ENCODE data around the gene KLHL21.

The KLHL21 gene

DNA sequence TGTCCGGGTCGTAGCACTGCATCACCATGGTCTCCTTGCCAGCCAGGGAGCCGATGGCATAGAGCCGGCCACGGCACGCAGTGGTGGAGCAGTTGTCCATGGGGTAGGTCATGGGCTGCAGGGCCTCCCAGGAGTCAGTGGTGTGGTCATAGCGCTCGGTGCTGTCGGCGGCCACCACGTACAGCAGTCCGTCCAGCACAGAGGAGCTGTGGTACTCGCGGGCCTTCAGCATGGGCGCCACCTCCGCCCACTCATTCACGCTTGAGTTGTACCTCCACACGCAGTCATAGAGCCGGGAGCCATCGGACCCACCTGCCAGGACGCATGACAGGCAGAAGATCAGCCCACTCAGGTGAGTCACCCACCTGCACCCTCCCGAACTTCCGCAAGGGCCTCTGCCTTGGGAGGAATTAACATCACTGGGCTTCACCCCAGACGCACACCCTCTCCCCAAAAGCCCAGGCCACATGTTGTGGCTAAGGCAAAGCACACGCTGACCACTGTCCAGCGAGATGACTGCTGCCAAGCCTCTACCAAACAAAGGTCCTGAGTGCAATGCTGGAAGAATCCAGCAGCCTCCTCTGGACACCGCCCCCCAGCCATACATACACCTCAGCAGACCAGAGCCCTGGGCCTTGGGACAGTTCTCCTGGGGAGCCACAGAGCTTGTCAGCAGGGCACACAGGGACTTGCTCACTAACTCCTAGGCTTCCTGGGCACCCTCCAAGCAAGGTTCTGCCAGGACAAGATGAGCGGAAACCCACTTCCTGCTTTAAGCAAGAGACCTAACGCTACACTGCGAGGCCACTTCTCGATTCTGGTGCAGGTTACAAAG, 3.3 kb downstream of the KLHL21 start:
- DNase-seq: no peak

DNA sequence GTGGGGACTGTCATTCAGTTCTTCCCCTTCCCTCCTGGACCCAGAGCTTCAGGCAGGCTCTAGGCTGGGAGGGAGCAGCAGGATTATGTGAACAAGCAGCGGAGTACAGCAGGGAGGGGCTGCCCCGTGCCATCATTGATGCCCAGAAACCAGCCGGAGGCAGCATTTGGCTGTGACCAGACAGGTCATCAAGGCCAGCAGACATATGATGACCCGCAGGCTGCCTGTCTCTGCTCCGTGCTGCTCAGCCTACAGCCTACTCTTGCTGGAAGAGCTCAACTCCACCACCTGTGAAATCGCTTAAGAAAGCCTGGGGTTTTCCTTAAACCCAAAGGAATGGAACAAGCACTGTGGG, 4.9 kb downstream of the KLHL21 start:
- DNase-seq: no peak

DNA sequence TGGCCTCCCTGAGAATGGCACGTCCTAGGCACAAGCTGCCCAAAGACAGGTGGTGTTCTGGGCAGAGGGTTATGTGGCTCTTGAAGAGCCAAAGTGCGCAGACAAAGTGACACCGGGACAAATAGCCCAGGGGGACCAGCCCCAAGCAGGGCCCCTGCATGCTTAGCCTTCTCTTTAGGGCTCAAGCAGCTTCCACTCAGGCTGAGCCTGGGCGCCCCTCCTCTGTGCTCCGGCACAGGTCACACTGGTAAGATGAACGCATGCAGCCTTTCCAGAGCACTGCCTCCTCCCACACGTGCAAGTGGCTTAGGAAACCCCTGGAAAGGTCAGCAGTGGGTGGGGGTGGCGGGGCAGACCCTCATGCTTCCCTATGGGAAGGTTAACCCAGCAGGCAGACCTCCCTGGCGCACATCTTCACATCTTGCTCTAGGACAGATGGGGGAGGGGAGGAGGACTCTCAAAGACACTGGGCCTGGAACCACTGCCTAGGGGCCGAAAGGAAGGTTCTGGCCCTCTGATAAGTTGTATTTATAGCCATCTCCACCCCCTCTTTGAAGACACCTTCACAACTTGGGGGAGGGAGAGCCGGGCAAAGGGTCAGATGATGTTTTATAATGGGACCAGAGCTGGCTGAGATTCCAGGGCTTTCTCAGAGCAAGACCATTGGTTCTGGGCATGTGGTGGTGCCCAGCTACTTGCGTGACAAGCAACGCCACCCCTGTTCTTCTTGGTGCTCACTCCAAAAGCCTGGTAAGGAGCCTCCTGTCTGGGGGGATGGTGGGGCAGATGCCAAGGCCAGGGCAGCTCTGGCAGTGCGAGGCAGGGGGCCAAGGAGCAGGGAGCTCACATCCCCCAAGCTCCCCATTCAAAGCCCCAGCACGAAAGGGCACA, 5.5 kb downstream of the KLHL21 start:
- no peak for DNase-seq

DNA sequence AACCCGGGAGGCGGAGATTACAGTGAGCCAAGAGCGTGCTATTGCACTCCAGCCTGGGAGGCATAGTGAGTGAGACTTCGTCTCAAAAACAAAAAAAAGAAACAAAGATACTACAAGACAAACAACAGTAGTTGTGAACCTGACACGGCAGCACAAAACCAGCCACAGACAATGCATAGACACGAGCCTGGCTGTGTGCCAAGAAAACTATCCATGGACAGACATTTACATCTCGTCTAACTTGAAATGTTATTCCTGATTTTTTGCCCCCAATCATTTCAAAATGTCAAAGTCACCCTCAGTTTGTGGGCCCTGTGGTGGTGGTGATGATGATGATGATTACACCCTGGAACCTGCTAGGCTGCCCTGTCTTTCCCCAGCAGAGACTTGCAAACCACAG, 6.3 kb downstream of the KLHL21 start:
- DNase-seq: no peak

DNA sequence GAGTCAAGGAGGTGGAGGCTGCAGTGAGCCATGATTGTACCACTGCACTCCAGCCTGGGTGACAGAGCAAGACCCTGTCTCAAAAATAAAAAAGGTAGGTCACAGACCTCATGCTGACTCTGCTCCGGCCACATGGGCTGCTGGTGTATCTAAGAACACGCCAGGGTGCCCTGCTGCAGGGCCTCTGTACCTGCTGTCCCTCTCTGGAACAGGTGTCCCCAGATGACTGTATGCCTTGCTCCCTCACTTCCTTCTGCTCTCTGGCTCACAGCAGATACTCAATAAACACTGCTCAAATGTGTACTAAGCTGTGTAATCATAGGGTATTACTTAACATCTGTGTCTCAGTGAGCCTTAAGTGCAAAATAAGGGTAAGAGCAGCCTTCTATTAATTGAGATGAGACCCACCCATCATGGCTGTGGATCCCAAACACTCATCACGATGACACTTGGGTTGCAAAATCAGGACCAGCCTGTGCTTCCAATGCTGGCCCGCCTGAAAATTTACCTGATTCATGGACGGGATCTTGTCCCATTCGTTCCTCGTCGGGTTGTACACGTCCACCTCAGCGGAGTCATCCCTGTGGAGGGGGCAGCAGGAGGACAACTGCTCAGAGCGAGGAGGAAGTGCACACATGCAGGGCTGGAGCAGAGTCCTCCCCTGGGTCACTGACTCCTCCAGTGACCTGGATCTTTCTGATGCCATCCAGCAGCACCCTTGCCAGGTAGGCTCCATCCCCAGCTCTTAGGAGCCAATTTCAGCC, 7.5 kb downstream of the KLHL21 start:
- DNase-seq: no peak

DNA sequence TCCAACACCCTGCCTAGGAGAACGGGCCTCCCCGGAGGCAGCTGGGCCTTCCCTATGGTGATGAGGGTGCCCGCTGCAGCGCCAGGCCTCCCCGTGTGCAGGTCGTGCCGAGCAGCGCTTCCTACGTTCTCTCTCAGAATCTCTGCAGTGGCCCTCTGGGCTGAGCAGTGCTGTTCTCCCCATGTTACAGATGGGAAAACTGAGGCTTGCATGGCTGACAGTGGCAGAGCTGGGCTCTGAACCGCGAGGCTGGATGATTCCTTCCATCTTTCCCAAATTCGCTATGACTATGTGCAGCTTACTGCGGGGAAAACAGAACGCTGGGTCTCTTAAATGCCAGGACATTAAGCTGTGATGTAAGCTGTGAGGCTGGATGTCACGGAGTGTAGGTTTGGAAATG, 8.9 kb downstream of the KLHL21 start:
- DNase-seq: no peak

DNA sequence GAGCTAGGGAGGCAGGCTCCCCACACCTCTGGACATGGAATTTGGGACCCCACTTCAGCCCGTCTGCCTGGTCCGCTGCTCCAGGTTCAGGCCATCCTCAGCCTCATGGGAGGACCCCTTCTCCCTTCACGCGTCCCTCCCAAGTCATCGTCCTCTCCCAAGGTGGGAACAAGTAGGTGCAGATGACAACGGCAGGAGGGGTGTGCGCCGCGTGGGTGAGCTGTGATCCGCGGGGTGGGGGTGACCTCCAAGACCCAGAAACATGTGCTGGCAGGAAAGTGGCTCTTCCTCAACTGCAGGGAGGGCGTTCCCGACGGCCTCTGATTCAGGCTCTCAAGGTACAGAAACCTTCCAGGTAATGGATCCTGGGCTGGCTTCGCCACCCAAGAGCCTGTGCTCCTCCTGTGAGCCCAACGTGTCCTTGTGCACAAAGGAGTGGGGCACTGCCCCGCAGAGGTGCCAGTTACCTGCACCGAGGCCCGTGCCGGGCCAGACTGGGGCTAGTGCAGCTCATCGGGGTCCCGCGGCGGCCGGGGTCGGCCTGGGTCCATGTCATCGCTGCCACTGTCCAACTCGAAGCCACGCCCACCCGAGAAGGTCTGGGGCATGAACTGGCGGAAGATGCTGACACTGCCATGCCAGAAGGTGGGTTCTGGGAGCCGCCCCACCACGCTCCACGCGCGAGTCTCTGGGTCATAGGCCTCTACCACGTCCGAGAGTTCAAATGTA, 9.6 kb downstream of the KLHL21 start:
- DNase-seq: no peak

DNA sequence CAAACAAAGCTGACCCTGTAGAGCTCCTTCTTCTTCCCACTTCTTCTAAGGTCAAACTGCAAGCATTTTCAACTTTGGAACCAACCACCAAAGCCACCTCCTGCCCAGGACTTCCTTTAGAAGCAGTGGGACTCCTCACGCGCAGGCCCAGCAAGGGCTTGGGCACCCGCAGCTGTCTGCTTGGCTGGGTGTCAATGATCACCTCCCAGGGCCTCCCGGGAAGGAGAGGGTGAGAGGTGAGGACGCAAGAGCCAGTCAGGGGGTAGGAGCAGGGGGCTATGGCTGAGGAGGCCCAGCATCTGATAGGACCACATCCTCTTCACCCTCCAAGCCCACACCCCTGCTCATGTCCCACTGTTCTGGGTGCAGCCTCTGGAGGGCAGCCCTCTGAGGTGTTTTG, 10.2 kb downstream of the KLHL21 start:
- DNase-seq: no peak

DNA sequence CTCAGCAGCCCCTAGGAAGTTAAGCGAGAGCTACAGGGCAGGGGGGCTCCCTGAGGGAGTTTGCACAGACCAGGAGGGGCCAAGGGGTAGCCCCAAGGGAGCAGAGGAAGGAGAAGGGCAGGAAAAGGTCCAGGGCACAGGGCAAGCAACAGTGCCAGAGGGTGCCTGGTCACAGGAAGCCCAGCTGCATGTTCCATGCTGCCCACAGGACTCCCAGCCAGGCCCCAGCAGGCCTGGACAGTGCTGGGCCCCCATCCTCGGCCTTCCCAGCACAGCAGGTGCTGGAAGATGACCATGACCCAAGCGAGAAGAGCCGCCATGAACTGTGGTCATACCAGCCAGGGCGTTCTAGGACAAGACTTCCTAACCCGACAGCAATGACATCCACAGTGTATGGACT, 11.0 kb downstream of the KLHL21 start:
- no peak for DNase-seq

DNA sequence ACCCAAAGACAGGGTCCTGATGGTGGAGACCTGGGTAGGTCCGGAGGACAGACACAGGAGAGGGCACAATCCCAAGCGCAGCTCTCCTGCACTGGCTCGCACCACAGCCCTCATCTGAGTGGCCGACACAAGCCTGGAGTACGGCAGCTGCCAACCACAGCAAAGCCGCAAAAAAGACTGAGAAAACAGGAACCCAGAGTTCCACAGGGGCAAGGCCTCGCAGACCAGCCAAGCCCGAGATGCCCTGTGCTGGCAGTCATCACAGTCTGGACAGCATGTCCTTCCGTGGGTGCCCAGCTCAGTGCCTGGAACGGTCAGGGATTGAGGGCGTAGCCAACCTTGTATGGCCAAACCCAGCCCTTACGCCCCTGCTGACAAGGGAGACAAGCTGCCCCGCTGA, 11.4 kb downstream of the KLHL21 start:
- DNase-seq: no peak

DNA sequence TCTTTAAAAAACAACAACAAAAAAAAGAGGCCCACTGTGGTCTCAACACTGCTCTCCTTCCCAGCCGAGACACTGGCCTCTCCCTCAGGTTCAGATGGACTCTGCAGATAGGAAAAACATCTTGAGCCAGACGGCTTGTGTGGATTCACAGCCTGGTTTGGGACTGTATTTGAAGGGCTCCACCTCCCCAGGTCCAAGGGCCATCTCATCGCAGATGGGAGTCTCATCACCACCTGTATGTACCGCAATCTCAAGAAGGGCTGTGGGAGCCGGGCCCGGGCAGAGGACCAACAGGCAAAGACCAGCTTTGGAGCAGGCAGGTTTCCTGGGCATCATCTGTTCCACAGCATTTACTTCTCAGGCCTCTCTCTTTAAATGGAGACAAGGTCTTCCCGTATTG, 12.6 kb downstream of the KLHL21 start:
- DNase-seq: no peak

DNA sequence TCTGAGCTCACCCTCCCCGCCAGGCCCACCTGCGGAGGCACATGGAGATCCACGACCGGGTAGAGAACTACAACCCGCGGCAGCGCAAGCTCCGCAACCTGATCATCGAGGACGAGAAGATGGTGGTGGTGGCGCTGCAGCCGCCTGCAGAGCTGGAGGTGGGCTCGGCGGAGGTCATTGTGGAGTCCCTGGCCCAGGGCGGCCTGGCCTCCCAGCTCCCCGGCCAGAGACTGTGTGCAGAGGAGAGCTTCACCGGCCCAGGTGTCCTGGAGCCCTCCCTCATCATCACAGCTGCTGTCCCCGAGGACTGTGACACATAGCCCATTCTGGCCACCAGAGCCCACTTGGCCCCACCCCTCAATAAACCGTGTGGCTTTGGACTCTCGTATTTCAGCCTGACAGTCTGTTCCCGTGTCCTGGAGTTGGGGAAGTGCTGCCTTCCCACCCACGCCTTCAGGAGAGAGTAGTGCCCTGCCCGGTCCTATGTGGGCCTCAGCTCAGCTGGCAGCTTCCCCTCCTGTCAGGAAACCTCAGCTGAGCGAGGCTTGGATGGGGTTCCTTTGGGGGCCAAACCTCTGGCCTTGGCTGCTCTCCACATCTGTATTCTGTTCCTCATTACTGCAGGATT, 13.7 kb downstream of the KLHL21 start:
- no peak for DNase-seq

DNA sequence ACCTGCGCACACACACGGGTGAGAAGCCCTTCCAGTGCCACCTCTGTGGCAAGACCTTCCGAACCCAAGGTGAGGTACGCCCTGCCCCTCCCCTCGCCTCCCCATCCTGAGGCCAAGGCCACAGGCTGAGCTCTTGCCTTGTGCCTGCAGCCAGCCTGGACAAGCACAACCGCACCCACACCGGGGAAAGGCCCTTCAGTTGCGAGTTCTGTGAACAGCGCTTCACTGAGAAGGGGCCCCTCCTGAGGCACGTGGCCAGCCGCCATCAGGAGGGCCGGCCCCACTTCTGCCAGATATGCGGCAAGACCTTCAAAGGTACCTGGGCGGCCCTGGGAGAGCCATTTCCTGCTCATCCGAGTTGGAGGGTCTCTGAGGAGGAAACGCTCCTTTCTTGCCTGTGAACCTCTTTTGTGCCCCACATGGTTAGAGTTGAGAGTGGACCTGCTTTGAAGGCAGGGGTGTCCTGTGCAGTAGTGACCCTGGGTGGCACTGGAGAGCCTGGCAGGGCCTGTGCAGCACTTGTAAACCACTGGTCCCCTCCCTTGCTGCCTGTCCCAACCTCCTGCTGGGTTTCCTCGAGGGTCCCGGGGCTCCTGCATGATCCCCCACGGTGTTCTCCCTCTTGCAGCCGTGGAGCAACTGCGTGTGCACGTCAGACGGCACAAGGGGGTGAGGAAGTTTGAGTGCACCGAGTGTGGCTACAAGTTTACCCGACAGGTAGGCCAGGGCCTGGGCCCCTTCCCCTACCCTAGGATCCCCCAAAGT, 14.4 kb downstream of the KLHL21 start:
- no peak for DNase-seq

DNA sequence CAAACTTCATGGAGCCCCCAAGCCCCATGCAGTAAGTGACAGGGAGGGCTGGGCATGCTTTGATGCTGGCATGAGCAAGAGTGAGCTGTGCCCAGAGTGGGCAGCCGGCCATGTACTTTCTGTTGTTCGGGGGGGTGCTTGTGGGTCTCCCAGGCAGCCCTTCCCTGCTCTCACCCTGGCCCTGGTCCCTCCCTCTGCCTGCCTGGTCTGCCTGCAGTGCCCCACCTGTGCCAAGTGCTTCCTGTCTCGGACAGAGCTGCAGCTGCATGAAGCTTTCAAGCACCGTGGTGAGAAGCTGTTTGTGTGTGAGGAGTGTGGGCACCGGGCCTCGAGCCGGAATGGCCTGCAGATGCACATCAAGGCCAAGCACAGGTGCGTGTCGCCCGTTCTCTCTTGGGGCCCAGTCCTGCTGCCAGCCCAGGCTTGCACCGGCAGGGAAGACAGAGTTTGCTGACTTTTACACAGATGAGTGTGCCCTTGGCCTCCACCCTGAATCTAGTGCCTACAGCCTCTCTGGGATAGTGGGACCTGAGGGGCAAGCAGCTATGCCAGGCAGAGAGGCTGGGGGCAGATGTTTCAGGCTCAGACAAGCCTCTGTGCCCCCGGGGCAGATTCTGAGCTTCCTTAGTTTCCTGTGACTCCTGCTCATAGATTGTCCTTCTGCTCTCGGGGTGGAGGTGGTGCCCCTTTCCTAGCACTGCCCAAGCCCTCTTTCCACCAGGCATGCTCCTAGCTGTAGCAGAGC, 15.2 kb downstream of the KLHL21 start:
- DNase-seq: peak; percentile 72

DNA sequence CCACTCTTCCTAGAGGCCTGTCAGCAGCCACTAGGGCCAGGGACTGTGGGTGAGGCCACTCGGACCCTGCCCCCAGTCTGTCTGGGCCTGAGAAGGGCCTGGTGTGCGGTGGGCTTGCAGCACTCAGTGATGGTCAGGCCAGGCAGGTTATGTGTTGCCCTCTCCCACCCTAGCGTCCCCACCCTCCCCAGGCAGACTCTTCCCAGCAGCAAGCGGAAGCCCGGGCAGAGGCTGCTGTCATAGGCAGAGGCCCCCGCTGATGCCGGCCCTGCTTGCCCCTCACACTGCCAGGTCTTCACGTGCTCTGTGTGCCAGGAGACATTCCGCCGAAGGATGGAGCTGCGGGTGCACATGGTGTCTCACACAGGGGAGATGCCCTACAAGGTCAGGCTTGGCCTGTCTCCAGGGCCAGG, 16.3 kb downstream of the KLHL21 start:
- DNase-seq: no peak

DNA sequence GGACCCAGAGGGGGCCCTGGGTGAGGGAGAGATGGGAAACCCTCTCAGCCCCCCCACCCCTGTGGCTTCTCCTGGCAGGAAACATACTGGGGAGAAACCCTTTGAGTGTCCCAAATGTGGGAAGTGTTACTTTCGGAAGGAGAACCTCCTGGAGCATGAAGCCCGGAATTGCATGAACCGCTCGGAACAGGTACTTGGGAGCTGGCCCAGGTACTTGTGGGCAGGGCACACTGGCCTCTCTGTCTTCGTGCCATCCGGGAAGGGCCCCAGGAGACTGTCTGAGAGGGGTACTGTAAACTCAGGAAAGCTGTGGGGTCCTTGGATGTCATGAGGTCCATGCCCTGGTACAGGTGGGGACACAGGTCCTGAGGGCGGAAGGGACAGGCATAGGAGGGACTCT, 16.8 kb downstream of the KLHL21 start:
- DNase-seq: no peak

DNA sequence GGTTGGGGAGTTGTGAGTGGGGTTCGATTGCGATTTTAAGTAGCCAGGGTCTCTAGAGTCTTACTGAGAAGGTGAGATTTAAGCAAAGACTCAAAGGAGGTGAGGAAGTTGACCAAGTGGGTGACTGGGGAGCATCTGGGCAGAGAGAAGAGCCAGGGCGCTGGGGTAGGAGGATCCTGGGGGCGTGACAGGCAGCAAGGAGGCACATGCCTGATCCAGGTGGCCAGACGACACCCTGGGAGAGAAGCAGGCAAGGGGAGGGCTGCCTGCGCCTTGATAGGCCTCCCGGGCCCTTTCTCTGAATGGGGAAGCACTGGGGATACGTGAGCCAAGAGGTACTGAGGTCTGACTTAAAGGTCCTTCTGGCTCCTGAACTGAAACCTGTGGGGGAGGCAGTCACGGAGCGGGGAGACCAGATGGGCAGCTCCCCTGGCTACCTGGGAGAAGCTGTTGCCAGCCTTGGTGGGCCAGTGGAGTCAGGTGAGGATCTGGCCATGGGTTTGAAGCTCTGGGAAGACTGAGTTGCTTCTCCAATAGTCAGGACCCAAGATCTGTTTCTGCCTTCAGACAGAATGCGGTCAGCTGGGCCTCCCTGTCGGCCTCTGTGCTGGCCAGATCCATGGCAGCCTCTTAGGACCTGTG, 17.5 kb downstream of the KLHL21 start:
- no peak for DNase-seq

DNA sequence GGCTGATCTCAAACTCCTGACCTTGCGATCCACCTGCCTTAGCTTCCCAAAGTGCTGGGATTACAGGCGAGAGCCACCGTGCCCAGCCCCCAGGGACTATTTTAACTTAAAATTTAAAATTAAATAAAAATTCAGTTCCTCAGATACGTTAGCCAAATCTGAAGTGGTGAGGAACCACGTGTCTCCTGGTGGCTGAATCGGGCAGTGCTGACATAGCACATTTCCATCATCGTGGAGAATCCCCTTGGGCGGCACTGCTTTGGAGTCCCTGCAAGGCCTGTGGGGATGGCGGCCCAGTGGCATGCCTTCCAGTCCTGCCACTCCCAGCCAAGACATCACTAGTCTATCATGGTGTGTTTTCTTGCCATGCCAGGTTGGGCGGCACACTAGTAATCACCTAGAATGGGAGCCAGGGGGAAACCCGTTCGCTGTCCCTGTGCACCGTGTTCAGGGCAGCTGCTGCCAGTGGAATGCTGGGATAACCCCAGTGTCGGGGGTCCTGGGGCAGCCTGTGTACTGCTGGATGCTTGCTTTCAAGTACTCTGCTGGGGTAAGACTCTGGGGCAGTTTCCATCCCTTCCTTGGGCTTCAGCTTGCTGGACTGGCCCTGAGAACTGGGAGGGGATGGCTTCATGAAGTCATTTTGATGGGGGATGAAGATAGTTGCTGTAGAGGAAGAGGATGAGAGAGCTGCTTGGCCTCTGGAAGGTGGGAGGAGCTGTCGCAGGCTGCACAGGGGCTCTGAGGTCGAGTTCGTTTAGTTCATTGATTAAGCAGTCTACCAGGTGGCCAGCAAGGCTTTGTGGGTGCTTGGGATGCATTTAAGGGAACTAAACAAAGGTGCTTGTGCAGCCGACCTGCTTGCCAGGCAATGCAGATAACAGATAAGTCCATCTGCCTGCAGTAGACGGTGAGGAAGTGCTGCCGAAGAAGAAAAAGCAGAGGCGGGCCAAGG, 18.3 kb downstream of the KLHL21 start:
- no peak for DNase-seq

DNA sequence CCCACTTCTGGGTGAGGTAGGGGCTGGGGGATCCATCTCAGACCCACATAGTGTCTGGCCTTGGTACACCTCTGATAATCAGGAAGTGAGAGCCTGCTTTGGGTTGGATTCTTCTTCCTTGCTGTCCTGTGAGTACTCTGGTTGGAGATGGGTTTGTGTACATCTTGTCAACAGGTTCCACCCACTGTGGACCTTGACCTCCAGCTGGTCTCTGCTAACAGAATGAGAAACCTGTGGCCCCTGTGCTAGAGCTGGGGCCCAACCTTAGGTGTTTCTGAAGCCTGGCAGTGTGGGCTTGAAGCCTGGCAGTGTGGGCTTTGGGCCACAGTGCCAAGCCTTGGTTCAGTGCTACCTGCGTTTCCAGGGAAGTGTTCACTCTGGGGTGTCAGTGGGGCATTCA, 20.3 kb downstream of the KLHL21 start:
- DNase-seq: no peak
